Smooth muscle cell (in vitro differentiated cells): ENCODE results near the gene FNBP1L. TPM values are rescaled to one million over a fixed set of nuclear protein-coding genes. Genes with fewer than 3 reads are reported as not detected.

Experiments
- DNase-seq: peaks from one replicate; lab custom pipeline; 2025; ENCODE audit not compliant: unreplicated experiment; lab: John Stamatoyannopoulos, UW
- H2AFZ ChIP-seq: fragments of 200-600 bp; sonication (generic); 2 replicates; pipeline ENCODE4 v1.6.0; 2016; ENCODE audit warnings: antibody characterized with exemption, low read depth, mild to moderate bottlenecking
- H3F3A ChIP-seq: fragments of 200-600 bp; sonication (generic); 2 replicates; pipeline ENCODE4 v1.6.0; 2017; ENCODE audit warnings: antibody characterized with exemption, low read depth
- H3K27ac ChIP-seq: fragments of 200-600 bp; sonication (generic); 2 replicates; pipeline ENCODE4 v1.5.1; 2016; ENCODE audit warnings: low read depth, mild to moderate bottlenecking
- H3K27me3 ChIP-seq: fragments of 200-600 bp; sonication (generic); 2 replicates; pipeline ENCODE4 v1.6.1; 2016; ENCODE audit warnings: low read depth, mild to moderate bottlenecking
- H3K36me3 ChIP-seq: fragments of 200-600 bp; sonication (generic); 2 replicates; pipeline ENCODE4 v1.5.1; 2016; ENCODE audit warnings: low read depth
- H3K4me1 ChIP-seq: fragments of 200-600 bp; sonication (generic); 2 replicates; pipeline ENCODE4 v1.5.1; 2016; ENCODE audit warnings: low read depth
- H3K4me2 ChIP-seq: fragments of 200-600 bp; sonication (generic); 2 replicates; pipeline ENCODE4 v1.6.0; 2016; ENCODE audit warnings: mild to moderate bottlenecking
- H3K4me3 ChIP-seq: fragments of 200-600 bp; sonication (generic); 2 replicates; pipeline ENCODE4 v1.5.1; 2016; ENCODE audit warnings: mild to moderate bottlenecking
- H3K79me2 ChIP-seq: fragments of 200-600 bp; sonication (generic); 2 replicates; pipeline ENCODE4 v1.6.0; 2016; ENCODE audit warnings: low read depth, mild to moderate bottlenecking
- H3K9ac ChIP-seq: fragments of 200-600 bp; sonication (generic); 2 replicates; pipeline ENCODE4 v1.6.0; 2016; ENCODE audit warnings: low read depth
- H3K9me3 ChIP-seq: fragments of 200-600 bp; sonication (generic); replicated peaks from 2 replicates; pipeline ENCODE4 v1.5.1; 2016; ENCODE audit warnings: low read depth
- H4K20me1 ChIP-seq: fragments of 200-600 bp; sonication (generic); 2 replicates; pipeline ENCODE4 v1.6.0; 2016; ENCODE audit warnings: low read depth
- CTCF ChIP-seq: fragments of 200-600 bp; sonication (generic); IDR thresholded peaks from 2 replicates; pipeline ENCODE4 v1.5.1; 2017; ENCODE audit warnings: borderline replicate concordance, mild to moderate bottlenecking, antibody characterized with exemption; ENCODE audit not compliant: insufficient read depth, poor library complexity, severe bottlenecking
- WGBS: methylation state at CpG from one replicate; pipeline ENCODE4 v1.1.7; 2016; ENCODE audit warnings: low lambda C conversion rate; 5-methylcytosine and 5-hydroxymethylcytosine counted together
- polyA plus RNA-seq: library from polyadenylated mRNA; unstranded; fragments of >200 nt; fragmentation: Nextera tagmentation; extraction: Ambion mirVana; gene quantifications from 2 replicates; pipeline ENCODE4 v1.2.1, GENCODE V29; 2016
- total RNA-seq: library from RNA; depleted of rRNA; stranded (reverse); fragments of >200 nt; gene quantifications from 2 replicates; pipeline ENCODE4 v1.2.3, GENCODE V29; 2014

The FNBP1L gene
- total and polyA plus RNA-seq, 2 experiments from 2014 or later, result 18.7 to 60.4 TPM

GRCh38 chr1:93573940-93574469 lies 126.1 kb downstream of the FNBP1L start:
- no peak for TF ChIP-seq CTCF
- 96% methylated on average over 1 of the region's 1 CpG for WGBS
- Histone ChIP-seq H3K4me2 (no peak overlapping the region), H4K20me1 (peaks cover 42% of the 10 kb centered on the region), H3K4me3 (no peak overlapping the region), H3K9me3 (no peaks in the 10 kb centered on the region), H3K4me1 (peaks cover 16% of the 10 kb centered on the region), H3K36me3 (peaks cover 5% of the 10 kb centered on the region), H3K27ac (no peak overlapping the region), H3K79me2 (peaks cover 7% of the 10 kb centered on the region), H3F3A (peaks cover 6% of the 10 kb centered on the region), H2AFZ (no peak overlapping the region), H3K9ac (no peak overlapping the region), H3K27me3 (no peaks in the 10 kb centered on the region)
- no peak for DNase-seq

DNA sequence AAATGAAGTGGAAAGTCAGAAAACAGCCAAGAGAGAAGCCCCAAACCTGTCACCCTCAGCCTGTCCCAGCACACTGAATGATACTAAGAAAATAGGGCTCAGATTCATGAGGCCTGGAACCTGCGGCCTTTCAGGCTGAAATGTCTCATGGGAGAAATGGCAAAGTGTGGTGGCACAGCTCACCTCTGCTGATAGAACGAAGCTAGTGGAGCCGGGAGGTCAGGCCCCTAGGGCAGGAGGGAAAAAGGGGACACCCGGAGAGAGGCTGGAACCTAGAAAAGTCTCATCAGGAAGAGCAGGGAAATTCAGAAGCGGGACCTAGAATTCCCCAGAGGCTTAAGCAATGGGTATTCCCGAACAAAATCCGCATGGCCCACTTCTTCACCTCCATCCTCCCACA lies 126.6 kb downstream of the FNBP1L start:
- Histone ChIP-seq H3K9me3 (no peaks in the 10 kb centered on the region), H4K20me1 (peaks cover 45% of the 10 kb centered on the region), H3K4me1 (peaks cover 16% of the 10 kb centered on the region), H3K36me3 (peaks cover 5% of the 10 kb centered on the region), H3F3A (peaks cover 5% of the 10 kb centered on the region), H3K9ac (no peak overlapping the region), H3K4me3 (no peak overlapping the region), H2AFZ (no peak overlapping the region), H3K27ac (no peak overlapping the region), H3K4me2 (no peak overlapping the region), H3K27me3 (no peaks in the 10 kb centered on the region), H3K79me2 (peaks cover 7% of the 10 kb centered on the region)
- DNase-seq, result no peak
- no peak for TF ChIP-seq CTCF
- WGBS, result 94% methylated on average over 7 of the region's 7 CpGs

GRCh38 chr1:93574991-93575390 lies 127.1 kb downstream of the FNBP1L start:
- peaks cover 7% of the 10 kb centered on the region for H3K79me2 ChIP-seq
- WGBS, result 87% methylated on average over 6 of the region's 6 CpGs
- H2AFZ ChIP-seq, result no peak overlapping the region
- no peak for DNase-seq
- no peak for TF ChIP-seq CTCF
- no peaks in the 10 kb centered on the region for H3K27me3 ChIP-seq
- H3K4me2 ChIP-seq, result no peak overlapping the region
- H3K9me3 ChIP-seq, result no peaks in the 10 kb centered on the region
- H3K36me3 ChIP-seq, result peaks cover 5% of the 10 kb centered on the region
- peaks cover 16% of the 10 kb centered on the region for H3K4me1 ChIP-seq
- H3K27ac ChIP-seq, result peak overlapping the region; percentile 62
- H3K9ac ChIP-seq, result no peak overlapping the region
- peaks cover 8% of the 10 kb centered on the region for H3F3A ChIP-seq
- no peak overlapping the region for H3K4me3 ChIP-seq
- H4K20me1 ChIP-seq, result peaks cover 46% of the 10 kb centered on the region

DNA sequence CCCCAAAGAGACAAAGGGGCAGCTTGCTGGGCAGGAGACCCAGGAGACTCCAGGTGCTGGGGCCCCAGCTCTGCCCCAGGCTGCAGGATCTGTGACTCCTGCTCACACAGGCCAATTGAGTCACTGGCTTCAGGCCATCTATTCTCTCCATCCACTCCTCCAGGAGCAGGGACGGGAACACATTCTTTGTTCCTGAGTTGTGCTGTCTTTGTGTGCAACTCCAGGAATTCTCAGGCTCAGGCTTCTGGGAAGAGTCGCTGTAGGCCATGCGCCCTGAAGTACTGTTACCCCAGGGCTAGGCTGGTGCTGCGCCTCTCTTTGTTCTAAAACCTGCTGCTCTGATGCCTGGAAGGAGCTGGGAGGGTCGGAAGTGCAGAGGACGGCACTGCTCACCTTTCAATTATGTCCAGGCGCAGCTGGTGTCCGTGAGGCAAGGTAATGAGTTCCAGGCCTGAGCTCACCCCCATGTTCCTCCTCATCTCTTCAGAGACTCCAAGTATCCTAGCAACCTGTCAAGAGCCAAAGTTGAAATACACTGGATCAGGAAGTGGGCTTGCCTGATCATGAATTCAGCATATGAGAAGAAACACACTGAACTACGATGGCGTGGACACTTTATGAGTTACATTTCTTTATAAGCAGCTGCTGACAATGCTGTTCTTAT lies 127.8 kb downstream of the FNBP1L start:
- H3K9me3 ChIP-seq, result no peaks in the 10 kb centered on the region
- H3K27me3 ChIP-seq, result no peaks in the 10 kb centered on the region
- H3K9ac ChIP-seq, result no peak overlapping the region
- no peak for DNase-seq
- no peak for TF ChIP-seq CTCF
- H3K4me2 ChIP-seq, result no peak overlapping the region
- H3K79me2 ChIP-seq, result peaks cover 7% of the 10 kb centered on the region
- H3K27ac ChIP-seq, result peak overlapping the region; percentile 62
- WGBS, result 75% methylated on average over 10 of the region's 10 CpGs
- peaks cover 5% of the 10 kb centered on the region for H3K36me3 ChIP-seq
- no peak overlapping the region for H2AFZ ChIP-seq
- no peak overlapping the region for H3K4me3 ChIP-seq
- peaks cover 16% of the 10 kb centered on the region for H3K4me1 ChIP-seq
- H3F3A ChIP-seq, result peaks cover 13% of the 10 kb centered on the region
- H4K20me1 ChIP-seq, result peaks cover 51% of the 10 kb centered on the region
